ENCODE results near the gene GAB2.

DNA sequence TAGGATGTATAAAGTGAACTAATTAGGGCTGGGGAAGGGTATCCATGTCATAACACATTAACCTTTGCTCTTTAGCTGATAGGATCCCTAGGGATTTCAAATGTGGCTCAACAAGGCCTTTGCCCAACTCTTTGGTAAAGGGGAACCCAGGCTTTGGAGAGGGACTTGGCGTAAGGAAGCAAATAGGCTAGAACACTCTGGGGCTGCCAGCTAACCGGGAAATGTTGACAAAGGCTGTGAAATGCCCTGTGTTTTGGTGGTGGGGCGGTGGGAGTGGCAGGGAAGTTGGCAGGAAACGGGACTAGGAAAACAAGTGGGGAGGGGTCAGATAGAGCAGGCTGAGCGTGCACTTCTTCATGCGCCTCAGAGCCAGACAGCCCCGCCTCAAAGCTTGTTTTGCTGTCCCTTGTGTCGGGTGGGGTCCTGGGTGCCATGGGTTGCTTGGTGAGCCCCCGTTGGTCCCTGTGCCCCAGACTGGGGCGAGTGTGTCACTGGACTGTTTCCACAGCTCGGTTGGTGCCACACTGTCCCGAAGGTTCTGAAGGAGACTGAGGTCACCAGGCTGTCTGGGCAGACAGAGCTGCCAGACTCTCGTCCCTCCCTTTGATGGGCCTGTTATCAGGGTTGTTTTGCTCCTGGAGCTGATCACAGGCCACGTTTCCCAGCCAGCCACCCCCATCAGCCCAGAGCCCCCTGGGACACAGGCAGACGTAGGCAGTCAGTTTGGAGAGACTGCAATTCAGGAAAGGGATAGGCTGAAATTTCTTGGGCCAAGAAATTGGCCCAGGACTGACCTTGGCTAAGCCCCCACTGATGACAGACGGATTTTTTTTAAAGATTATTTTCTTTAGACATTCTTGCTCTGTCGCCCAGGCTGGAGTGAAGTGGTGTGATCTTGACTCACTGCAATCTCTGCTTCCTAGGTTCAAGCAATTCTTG lies 248.8 kb downstream of the GAB2 start:
- TF ChIP-seq, protein P1, sequence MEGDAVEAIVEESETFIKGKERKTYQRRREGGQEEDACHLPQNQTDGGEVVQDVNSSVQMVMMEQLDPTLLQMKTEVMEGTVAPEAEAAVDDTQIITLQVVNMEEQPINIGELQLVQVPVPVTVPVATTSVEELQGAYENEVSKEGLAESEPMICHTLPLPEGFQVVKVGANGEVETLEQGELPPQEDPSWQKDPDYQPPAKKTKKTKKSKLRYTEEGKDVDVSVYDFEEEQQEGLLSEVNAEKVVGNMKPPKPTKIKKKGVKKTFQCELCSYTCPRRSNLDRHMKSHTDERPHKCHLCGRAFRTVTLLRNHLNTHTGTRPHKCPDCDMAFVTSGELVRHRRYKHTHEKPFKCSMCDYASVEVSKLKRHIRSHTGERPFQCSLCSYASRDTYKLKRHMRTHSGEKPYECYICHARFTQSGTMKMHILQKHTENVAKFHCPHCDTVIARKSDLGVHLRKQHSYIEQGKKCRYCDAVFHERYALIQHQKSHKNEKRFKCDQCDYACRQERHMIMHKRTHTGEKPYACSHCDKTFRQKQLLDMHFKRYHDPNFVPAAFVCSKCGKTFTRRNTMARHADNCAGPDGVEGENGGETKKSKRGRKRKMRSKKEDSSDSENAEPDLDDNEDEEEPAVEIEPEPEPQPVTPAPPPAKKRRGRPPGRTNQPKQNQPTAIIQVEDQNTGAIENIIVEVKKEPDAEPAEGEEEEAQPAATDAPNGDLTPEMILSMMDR (IDR thresholded peaks at IDR 0.05) = no peak
- no peak for TF ChIP-seq EZH2 (IDR thresholded peaks at IDR 0.05; ENCODE audit: borderline replicate concordance, insufficient read depth, low read depth, low read length, poor library complexity, severe bottlenecking)
